HEK293T (cell line): ENCODE data around the gene F13A1.
"Not testable (repeated sequence)": the region's sequence is repeated elsewhere in the genome, so short reads cannot be mapped to it uniquely, and the experiment has no call there.

Source experiments
- ELF4 ChIP-seq: fragments of 450-650 bp; IDR thresholded peaks from 2 replicates; pipeline ENCODE4 v1.6.1; 2017; ENCODE audit warnings: antibody characterized with exemption
- TARDBP ChIP-seq: fragments of 450-650 bp; IDR thresholded peaks from 2 replicates; pipeline ENCODE4 v1.6.1; 2016

GRCh38 chr6:6300383-6300782 lies 20.1 kb downstream of the F13A1 start:
- TF ChIP-seq ELF4, TARDBP: not testable (repeated sequence)
